Stimulated activated naive CD4-positive, alpha-beta T cell treated with Interleukin-2 at 50 U/mL for 16 hours (primary cell): Measurements from ENCODE around the gene LRP1.

Experiments used
- DNase-seq: peaks from one replicate; lab custom pipeline; 2025; lab: John Stamatoyannopoulos, UW

Gene LRP1

GRCh38 chr12:57211791-57212700 lies 83.8 kb downstream of the LRP1 start:
- no peak for DNase-seq

DNA sequence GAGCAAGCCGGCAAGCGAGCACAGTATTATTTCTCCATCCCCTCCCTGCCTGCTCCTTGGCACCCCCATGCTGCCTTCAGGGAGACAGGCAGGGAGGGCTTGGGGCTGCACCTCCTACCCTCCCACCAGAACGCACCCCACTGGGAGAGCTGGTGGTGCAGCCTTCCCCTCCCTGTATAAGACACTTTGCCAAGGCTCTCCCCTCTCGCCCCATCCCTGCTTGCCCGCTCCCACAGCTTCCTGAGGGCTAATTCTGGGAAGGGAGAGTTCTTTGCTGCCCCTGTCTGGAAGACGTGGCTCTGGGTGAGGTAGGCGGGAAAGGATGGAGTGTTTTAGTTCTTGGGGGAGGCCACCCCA lies 84.4 kb downstream of the LRP1 start:
- no peak for DNase-seq

DNA sequence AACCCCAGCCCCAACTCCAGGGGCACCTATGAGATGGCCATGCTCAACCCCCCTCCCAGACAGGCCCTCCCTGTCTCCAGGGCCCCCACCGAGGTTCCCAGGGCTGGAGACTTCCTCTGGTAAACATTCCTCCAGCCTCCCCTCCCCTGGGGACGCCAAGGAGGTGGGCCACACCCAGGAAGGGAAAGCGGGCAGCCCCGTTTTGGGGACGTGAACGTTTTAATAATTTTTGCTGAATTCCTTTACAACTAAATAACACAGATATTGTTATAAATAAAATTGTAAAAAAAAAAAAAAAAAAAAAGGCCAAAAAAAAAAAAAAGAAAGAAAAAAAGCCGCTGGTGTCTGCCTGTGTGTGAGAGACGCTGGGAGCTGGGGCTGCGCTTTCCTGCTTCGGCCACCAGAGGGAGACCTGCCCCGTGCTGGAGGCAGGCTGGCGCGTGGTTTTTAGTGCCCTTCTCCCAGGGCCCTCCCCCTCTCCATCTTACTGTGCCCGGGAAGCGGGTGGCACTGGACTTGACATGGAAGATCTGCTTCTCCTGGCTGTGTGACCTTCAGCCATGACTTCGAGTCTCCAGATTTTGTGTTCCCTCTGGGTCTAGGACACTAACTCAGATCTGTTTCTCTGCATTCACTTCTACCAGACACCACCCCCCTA lies 84.9 kb downstream of the LRP1 start:
- peak; percentile 77 for DNase-seq

DNA sequence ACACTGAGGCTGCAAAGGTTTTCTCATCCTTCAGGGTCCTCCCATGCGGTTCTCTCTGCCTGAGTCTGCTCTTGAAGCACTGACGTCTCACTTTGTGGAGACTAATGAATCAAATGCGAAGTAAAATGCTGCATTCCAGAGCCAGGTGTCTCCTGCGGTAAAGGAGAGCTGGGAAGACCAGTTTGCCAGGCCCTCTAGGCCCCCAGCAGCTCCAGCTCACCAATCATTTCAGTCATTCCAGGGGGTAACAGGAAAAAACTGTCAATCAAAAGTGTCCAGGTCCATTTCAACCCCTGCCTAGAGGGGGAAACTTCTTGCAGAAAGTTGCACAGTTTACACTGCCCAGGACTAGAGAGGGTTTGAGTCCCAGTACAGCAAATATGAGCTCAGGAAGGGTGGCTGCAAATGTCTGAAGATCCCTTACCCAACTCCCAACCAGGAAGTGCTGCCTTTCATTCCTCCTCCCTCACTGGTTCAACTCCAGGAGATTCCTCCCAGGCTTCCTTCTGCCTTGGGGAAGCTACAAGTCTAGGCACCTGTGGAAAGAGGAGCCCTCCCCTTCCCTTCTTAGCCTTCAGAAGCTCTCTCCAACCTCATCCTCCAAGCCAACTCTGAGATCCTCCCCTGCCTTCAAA lies 85.6 kb downstream of the LRP1 start:
- DNase-seq, result no peak

GRCh38 chr12:57214398-57214781 lies 86.1 kb downstream of the LRP1 start:
- DNase-seq, result peak; percentile 60

DNA sequence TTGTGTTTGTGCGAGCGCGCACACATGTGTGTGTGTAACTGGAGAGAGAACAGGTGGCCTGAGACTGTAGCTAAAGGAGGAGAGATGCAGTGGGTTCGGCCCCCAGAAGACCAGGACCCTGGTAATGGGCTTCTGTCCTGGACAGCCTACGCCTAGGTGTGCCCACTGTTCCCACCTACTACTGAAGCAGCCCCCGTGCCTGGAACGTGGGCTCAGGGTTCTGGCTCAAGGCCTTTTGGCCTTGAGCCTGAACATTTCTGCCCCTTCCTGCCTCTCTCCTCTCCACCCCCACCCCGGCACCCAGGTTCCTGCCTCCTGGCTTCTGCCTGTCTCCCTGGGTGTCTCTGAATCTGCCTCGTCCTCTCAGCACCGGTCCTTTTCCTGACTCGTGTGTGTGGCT lies 86.8 kb downstream of the LRP1 start:
- no peak for DNase-seq

- peak; percentile 25 for DNase-seq
Measured at GRCh38 chr12:57215668-57216013, 87.4 kb downstream of the LRP1 start.

GRCh38 chr12:57216014-57216911 lies 88.0 kb downstream of the LRP1 start, which contains the start of gene NXPH4:
NXPH4 (plus strand) TSS chr12:57216794; CDS start chr12:57216970, 176 bp downstream.
- peak; percentile 58 for DNase-seq

- DNase-seq, result peak; percentile 11
Measured at GRCh38 chr12:57216921-57217879, 88.9 kb downstream of the LRP1 start.

DNA sequence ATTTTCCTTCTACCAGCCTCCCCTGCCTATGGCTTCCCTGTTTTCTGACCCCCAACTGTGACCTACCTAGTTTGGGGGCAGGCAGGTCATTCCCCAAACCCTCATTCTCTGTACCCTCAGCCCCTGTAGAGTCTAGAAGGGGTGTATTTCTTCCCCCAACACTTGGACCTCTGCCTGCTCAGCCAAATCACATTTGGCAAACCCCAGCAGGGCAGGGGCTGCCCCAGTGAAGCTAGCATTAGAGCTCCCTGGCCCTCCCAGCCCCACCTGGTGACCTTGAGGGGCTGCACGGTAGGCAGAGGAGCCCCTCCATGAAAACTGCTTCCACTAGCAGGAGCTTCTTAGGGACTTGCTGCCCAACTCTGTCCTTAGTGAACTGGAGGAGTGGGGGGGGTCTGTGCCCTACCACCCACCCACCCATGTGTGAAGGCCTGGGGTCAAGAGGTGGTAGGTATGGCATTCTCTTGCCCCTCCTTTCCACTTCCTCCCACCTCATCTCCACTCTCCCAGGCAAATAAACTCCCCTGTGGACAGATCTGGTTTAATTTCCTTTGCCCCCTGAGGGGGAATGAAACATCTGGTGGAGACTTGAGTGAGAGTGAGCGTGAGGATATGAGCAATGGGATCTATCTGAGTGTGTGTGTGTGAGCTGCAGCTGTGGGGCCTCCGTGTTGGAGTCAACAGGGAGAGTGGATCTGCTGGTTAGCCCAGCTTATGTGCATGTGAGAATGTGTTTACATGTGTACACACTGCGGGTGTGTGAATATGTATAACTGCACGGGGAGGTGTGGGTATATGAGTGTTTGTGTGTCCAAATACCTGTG lies 90.0 kb downstream of the LRP1 start:
- DNase-seq, result no peak

- DNase-seq, result no peak
Measured at GRCh38 chr12:57219205-57219992, 91.1 kb downstream of the LRP1 start.

- no peak for DNase-seq
Measured at GRCh38 chr12:57219993-57220754, 91.9 kb downstream of the LRP1 start.

DNA sequence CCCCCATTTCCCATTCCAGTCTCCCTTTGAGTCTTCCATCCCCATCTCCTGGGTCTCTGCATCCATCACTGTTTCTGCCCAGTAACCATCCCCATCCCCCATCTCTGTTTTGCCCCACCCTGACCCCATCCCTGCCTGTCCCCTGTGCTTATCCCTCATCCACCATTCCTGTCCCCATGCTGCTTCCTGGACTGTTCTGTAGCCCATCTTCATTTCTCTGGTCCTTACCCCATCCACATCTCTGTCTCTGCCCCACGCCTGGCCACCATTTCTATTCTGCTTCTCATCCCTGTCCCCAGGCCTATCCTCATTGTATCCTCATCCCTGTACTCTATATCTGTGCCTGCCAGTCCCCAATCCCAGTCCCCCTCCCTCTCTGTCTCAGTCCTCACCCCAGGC lies 92.5 kb downstream of the LRP1 start:
- no peak for DNase-seq

GRCh38 chr12:57221169-57221917 lies 93.1 kb downstream of the LRP1 start:
- no peak for DNase-seq

DNA sequence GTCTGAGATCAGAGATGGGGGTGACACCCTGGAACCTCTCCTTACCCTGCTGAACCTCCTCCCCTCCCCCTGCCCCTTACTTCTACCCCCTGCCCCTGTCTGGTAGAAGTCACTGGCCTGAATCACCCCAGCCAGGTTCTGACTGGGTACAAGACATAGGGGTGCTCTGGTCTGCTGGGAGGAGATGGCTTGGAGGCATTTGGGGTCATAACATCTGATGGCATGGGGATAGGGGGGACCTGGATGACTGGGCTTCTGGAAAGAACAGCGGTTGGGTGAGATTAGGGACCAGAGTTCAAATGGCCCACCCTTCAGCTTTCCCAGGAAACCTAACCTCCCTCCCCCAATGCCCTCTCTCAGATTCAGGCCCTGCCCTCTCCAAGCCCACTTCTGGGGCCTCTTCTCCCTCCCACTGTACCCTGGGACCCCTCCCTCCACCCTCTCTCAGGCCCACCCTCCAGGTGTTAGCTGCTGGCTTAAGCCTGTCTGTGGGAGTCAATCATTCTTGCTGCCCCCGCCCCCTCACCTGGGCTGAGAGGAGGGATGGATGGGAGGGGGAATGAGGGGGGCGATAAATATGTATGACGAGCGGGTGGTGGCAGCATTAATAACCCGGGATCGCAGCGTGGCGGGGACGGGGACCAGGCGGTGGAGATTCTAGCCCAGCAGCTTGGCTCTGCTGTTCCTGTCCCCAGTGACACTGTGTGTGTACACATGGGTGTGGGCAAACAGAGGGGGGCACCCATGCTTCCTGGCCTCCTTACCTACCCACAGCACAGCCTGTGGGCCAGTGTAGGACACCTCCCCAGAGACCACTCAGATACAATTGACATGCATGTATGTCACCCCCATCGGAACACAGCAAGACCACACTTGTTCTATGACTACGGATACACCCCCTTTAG lies 94.3 kb downstream of the LRP1 start:
- DNase-seq, result no peak
